NCI-H82 (cell line): Measurements from ENCODE around the gene GPX5.
"Not testable (repeated sequence)": the region's sequence is repeated elsewhere in the genome, so short reads cannot be mapped to it uniquely, and the experiment has no call there.

ENCODE experiments used
- DNase-seq: peaks from one replicate; lab custom pipeline; 2025; lab: John Stamatoyannopoulos, UW

Gene GPX5

GRCh38 chr6:28525496-28526039 lies at the start of gene GPX5:
GPX5 (plus strand) TSS chr6:28525881; CDS start chr6:28526014, 133 bp downstream.
- no peak for DNase-seq

- DNase-seq: peak; percentile 62
These were observed 47.2 kb upstream of the GPX5 start for GRCh38 chr6:28478518-28478917.

DNA sequence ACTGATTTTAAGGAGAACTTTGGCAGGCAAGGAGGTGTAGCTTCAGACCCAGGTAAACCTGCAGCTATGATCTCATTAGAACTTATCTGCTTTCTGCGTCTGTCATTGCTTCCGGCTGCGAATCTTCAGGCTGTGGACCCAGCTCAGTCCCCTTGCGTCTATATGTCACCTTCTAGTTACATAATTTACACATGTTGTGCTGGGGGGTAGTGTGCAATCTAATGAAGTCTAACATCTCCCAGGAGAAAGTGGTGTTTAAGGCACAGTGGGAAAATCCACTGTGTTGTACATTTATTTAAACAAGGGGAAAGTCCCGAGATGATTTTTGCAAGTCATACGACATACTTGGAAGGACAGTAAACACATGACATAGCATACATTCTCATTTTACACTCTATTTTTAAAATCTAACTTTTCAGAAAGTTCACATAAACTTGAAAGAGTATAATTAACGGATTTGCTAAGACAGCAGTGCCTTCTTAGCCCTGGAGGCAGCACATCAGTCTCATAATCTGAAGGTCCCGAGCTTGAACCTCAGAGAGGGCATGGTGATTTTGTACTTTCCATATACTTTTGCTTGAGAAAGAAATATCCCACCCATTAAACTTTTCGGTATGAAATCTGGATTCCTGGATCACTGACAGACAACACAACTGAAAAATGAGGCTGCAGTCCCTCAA lies 45.3 kb upstream of the GPX5 start:
- peak; percentile 22 for DNase-seq

- DNase-seq: no peak
These were observed 40.2 kb upstream of the GPX5 start for GRCh38 chr6:28485482-28485881.

GRCh38 chr6:28486533-28486932 lies 39.1 kb upstream of the GPX5 start:
- no peak for DNase-seq

GRCh38 chr6:28486988-28487742 lies 38.5 kb upstream of the GPX5 start:
- no peak for DNase-seq

- DNase-seq: peak; percentile 37
These were observed 36.7 kb upstream of the GPX5 start for GRCh38 chr6:28488916-28489365.

DNA sequence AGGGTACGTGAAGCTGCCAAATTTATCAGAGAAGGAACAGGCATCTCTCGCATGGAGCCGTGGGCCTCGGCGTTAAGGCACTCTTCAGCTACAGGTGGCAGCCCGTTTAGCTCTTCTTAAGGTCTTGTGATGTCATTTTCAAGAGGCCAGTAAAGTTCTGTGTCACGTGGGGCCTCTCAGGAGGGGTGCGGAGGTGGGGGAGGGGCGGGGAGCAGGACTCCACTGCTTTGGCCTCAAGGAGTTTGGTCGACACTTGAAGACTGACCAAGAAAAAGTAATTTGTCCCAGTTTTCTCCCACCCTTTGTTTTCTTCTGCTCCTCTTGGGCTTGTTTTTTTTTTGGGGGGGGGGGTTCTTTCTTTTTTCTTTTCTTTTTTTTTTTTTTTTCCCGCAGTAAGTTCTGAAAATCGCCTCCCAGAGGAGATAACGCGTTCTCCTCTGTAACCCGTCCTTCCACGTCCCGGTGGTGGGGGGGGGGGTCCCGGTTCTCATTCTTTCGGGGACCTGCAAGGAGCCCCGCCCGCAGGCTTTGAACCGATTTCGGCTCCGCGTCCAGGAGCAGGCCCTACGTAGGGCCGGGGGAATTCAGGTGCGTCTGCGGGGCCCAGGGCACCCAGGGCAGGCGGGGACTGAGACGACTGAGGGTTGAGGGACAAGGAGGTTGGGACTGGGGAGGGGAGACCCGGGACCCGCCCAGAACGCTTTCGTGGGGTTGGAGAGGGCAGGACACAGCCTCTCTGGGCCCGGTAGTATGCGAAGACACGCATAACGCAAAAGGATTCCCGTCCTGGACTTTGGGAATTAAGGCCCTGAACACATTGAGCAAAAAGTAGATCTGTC lies 36.1 kb upstream of the GPX5 start:
- peak; percentile 20 for DNase-seq

DNA sequence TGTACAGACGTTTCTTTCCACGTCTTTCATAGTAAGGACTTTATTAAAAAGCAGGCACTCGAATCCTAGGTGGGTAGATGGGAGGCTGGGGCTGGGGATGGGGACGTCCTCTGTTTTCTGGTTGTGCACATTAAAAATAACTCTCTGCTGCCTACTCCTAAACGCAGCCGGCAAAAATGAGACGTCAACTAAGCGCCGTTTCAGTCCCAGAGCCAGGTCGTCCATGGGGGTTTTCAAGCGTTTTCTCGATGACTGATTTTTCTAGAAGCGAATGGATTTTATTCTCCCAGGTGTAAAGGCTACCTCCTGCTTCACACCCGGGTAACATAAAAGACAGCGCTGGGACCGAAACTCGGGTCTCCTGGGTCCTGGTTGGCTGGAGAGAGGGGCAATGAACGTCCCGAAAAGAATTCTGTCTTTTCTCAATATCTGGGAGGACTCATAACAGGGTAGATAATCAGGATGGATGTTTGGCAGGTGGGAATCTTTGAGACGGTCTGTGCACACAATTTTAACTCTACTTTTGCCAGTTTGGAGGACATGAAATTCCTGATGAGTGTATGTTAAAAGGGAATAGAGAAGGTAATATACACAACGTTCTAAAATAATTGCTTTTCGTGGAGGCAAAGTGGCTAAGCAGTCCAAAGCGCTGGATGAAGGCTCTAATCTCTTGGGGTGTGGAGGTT lies 35.3 kb upstream of the GPX5 start:
- no peak for DNase-seq

GRCh38 chr6:28491984-28492317 lies 33.7 kb upstream of the GPX5 start:
- no peak for DNase-seq

DNA sequence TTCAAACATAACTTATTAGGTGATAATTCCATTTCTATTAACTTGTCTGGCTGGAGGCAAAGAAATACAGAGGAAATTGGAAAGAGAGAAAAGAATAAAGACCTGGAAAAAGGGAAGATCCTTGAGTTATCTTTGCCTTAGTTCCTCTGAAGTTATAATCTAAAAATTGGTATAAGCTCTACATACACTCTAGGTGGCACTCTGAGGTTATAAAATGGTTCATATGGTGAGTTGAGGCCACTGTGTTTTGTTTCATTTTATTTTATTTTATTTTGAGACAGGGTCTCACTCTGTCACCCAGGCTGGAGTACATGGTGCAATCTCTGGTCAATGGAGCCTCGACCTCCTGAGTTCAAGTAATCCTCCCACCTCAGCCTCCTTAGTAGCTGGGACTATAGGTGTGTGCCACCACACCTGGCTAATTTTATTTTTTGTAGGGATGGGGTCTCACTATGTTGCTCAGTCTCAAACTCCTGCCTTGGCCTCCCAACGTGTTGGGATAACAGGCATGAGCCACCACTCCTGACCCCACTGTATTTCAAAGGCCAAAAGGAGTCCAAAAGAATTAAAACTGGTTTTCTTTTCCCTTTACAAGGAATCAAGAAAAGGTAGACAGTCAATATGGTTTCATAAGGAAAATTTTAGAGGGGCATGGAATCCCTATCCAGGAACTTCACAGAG lies 29.4 kb upstream of the GPX5 start:
- peak; percentile 18 for DNase-seq

DNA sequence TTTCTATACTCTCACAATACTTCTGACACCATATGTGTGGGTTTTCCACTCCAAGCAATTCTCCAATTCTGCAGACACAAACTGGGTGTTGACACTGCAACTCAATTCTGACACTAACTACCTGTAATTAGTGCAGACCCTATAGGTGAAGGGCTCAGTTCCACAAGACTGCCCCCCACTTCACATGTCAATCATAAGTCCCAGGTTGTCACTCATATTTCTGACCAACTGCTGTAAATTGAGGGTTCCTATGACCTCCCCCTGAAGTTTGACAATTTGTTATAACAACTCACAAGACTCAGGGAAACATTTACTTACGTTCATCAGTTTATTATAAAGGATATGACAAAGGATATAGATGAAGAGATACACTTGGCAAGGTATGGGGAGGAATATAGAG lies 28.4 kb upstream of the GPX5 start:
- no peak for DNase-seq

DNA sequence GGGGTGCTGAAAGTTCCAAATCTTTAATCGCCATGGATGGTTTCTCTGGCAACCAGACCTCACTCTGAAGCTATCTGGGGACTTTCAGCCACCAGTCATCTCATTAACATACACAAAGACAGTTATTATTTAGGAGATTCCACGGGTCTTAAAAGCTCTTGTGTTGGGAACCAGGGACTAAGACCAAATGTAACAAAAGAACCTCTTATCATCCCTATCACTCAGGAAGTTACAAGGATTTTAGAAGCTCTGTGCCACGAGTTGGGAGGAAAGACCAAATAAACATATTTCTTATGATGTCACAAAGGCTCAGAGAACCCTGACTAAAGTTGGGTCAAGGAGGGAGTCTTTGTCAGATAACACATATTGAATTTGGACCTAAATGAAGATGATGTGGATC lies 27.8 kb upstream of the GPX5 start:
- no peak for DNase-seq

DNA sequence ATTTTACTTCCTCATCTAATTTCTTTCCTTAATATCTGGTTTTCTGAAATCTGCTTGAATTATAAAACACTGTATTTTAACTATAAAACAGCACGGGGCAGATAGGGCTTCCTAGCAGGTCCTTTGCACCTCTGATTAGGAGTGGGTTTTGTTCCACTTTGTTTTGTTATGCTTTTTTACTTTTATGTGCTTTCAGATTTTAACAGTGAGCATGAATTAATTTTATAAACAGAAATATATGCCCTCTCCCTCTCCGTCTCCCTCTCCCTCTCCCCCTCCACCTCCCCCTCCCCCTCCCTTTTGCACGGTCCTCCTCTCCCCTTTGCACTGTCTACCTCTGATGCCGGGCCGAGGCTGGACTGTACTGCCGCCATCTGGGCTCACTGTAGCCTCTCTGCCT lies 24.4 kb upstream of the GPX5 start:
- no peak for DNase-seq

DNA sequence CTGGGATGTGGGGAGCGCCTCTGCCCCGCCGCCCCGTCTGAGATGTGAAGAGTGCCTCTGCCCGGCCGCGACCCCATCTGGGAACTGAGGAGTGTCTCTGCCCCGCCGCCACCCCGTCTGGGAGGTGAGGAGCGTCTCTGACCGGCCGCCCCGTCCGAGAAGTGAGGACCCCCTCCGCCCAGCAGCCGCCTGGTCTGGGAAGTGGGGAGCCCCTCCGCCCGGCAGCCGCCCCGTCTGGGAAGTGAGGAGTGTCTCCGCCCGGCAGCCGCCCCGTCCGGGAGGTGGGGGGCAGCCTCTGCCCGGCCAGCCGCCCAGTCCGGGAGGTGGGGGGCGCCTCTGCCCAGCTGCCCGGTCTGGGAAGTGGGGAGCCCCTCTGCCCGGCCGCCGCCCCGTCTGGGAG lies 23.5 kb upstream of the GPX5 start:
- DNase-seq: not testable (repeated sequence)

GRCh38 chr6:28502709-28503305 lies 22.9 kb upstream of the GPX5 start:
- not testable (repeated sequence) for DNase-seq

DNA sequence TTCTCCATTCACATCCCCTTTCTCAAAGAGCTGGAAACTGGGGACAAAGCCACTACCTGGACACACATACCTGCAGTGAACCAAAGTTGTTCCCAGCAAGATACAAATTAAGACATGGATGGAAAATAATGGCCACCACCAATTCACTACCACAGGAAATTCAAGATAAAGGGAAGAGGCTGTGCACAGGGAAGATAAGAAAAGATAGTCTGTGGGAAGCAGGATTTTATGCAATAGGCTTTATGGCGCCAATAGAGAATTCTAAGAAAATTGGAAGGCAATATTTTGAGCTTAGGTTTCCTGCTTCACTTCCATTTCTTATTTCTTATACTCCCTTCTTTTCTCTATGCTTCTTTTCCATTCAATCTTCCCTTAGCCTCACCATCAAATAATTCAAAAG lies 19.9 kb upstream of the GPX5 start:
- no peak for DNase-seq

GRCh38 chr6:28506807-28507475 lies 18.7 kb upstream of the GPX5 start:
- no peak for DNase-seq

DNA sequence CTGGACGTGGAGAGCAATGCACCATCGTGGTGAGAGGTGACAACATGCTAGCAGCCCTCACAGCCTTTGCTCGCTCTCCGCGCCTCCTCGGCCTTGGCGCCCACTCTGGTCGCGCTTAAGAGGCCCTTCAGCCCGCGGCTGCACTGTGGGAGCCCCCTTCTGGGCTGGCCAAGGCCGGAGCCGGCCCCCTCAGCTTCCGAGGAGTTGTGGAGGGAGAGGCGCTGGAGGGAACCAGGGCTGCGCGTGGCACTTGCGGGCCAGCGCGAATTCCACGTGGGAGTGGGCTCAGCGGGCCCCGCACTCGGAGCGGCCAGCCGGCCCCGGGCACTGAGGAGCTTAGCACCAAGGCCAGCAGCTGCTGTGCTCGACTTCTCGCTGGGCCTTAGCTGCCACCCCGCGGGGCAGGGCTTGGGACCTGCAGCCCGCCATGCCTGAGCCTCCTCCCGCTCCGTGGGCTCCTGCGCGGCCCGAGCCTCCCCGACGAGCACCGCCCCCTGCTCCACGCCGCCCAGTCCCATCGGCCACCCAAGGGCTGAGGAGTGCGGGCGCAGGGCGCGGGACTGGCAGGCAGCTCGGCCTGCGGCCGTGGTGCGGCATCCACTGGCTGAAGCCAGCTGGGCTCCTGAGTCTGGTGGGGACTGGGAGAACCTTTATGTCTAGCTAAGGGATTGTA lies 13.9 kb upstream of the GPX5 start:
- DNase-seq: no peak

DNA sequence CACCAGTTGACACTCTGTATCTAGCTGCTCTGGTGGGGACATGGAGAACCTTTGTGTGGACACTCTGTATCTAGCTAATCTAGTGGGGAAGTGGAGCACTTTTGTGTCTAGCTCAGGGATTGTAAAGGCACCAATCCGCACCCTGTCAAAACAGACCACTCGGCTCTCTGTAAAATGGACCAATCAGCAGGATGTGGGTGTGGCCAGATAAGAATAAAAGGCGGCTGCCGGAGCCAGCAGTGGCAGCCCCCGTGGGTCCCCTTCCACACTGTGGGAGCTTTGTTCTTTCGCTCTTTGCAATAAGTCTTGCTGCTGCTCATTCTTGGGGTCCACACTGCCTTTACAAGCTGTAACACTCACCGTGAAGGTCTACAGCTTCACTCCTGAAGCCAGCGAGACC lies 13.3 kb upstream of the GPX5 start:
- not testable (repeated sequence) for DNase-seq
